Mucosa of descending colon (tissue), 3 donors: ENCODE measurements around the gene KANSL3. TPM values are rescaled to one million over a fixed set of nuclear protein-coding genes. Genes with fewer than 3 reads are reported as not detected.
"Not testable (repeated sequence)": the region's sequence is repeated elsewhere in the genome, so short reads cannot be mapped to it uniquely, and the experiment has no call there.

Experiments used
- ATAC-seq: fragments of 200-7000 bp; cut with Tn5 transposase; one replicate; pipeline ENCODE4 v1.9.1; 2020; ENCODE audit warnings: mild to moderate bottlenecking, moderate library complexity
- DNase-seq, 3 donors: peaks; one replicate each; pipeline ENCODE4 v3.0.0-alpha.2; 2020
- H3K36me3 ChIP-seq: fragments of 200-600 bp; one replicate; pipeline ENCODE4 v1.8.0; 2021; ENCODE audit warnings: low read depth, mild to moderate bottlenecking
- H3K4me1 ChIP-seq: fragments of 200-600 bp; one replicate; pipeline ENCODE4 v1.8.0; 2021; ENCODE audit warnings: low read depth, mild to moderate bottlenecking
- H3K4me3 ChIP-seq: fragments of 200-600 bp; one replicate; pipeline ENCODE4 v1.8.0; 2021; ENCODE audit warnings: mild to moderate bottlenecking
- H3K9me3 ChIP-seq: fragments of 200-600 bp; one replicate; pipeline ENCODE4 v1.8.0; 2021; ENCODE audit warnings: mild to moderate bottlenecking
- intact Hi-C, 2 donors: fragments of 100-400 bp; cut with DNase I in 1 of 2; cut with micrococcal nuclease in 1 of 2; formaldehyde crosslinking; loops; one replicate each; pipeline versions ENCODE4 v1.11.0 to v1.11.1; 2022; cut with DNase I, micrococcal nuclease
- total RNA-seq, 3 donors: library from RNA; stranded (reverse); fragmentation: NEBNext Ultra II Directional in 2 of 3; extraction: Animal tissue kit (Norgen Biotek cat#: 25700) in 2 of 3; gene quantifications; one replicate each; pipeline versions ENCODE4 v1.2.1 to v1.2.4, GENCODE V29; 2021 to 2023
- TF ChIP-seq, protein P1 (sequence below): fragments of 200-600 bp; IDR thresholded peaks from one replicate; pipeline ENCODE4 v1.8.0; 2022; ENCODE audit warnings: antibody characterized with exemption, mild to moderate bottlenecking
- donor health status: DM: no; HTN: no; CAD: no; lungs with moderate emphysema.
- donor health status: DM: no; HTN: no; CAD: no.
- donor health status: DM: no; HTN: yes; CAD: no.

KANSL3 gene
- total RNA-seq, 3 donors from 2014 or later: 36.1 to 64.7 (median 49.2) TPM

GRCh38 chr2:96555146-96555610, 82.9 kb downstream of the KANSL3 start:
- Histone ChIP-seq H3K4me3 (no peak overlapping the region), H3K36me3 (no peaks in the 10 kb centered on the region), H3K4me1 (peaks cover 12% of the 10 kb centered on the region), H3K9me3 (no peaks in the 10 kb centered on the region)
- ATAC-seq: no peak
- DNase-seq: peak in 1 of 3 donors; percentile 31
- TF ChIP-seq, protein P1, sequence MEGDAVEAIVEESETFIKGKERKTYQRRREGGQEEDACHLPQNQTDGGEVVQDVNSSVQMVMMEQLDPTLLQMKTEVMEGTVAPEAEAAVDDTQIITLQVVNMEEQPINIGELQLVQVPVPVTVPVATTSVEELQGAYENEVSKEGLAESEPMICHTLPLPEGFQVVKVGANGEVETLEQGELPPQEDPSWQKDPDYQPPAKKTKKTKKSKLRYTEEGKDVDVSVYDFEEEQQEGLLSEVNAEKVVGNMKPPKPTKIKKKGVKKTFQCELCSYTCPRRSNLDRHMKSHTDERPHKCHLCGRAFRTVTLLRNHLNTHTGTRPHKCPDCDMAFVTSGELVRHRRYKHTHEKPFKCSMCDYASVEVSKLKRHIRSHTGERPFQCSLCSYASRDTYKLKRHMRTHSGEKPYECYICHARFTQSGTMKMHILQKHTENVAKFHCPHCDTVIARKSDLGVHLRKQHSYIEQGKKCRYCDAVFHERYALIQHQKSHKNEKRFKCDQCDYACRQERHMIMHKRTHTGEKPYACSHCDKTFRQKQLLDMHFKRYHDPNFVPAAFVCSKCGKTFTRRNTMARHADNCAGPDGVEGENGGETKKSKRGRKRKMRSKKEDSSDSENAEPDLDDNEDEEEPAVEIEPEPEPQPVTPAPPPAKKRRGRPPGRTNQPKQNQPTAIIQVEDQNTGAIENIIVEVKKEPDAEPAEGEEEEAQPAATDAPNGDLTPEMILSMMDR: no peak
- intact Hi-C loops: no loop called here

GRCh38 chr2:96554293-96555145, 83.6 kb downstream of the KANSL3 start:
- Histone ChIP-seq H3K4me3 (no peak overlapping the region), H3K36me3 (no peaks in the 10 kb centered on the region), H3K9me3 (no peaks in the 10 kb centered on the region), H3K4me1 (peaks cover 12% of the 10 kb centered on the region)
- TF ChIP-seq, protein P1: peak; percentile 88
- peak; percentile 60 for ATAC-seq
- DNase-seq: peak; percentile 56 to 83 (median 71)
- intact Hi-C loops: no loop called here

- ATAC-seq, intact Hi-C loops, DNase-seq, H3K36me3 ChIP-seq, H3K9me3 ChIP-seq, H3K4me3 ChIP-seq: not testable (repeated sequence)
- H3K4me1 ChIP-seq: peaks cover 12% of the 10 kb centered on the region
These were observed 84.2 kb downstream of the KANSL3 start for GRCh38 chr2:96553957-96554292.

GRCh38 chr2:96553176-96553956, 84.7 kb downstream of the KANSL3 start:
- intact Hi-C loops: no loop called here
- no peak overlapping the region for H3K4me3 ChIP-seq
- H3K9me3 ChIP-seq: no peaks in the 10 kb centered on the region
- DNase-seq (no peak), ATAC-seq (no peak)
- no peaks in the 10 kb centered on the region for H3K36me3 ChIP-seq
- peaks cover 12% of the 10 kb centered on the region for H3K4me1 ChIP-seq
- TF ChIP-seq, protein P1: no peak

GRCh38 chr2:96552315-96553175, 85.6 kb downstream of the KANSL3 start:
- intact Hi-C loops: no loop called here
- no peaks in the 10 kb centered on the region for H3K9me3 ChIP-seq
- H3K36me3 ChIP-seq: no peaks in the 10 kb centered on the region

More at GRCh38 chr2:96552315-96553175, 85.6 kb downstream of the KANSL3 start:
- TF ChIP-seq, protein P1: no peak
- H3K4me1 ChIP-seq: peaks cover 12% of the 10 kb centered on the region
- DNase-seq (no peak), ATAC-seq (no peak)
- H3K4me3 ChIP-seq: no peak overlapping the region
